ENCODE results near the gene DHX30.

GRCh38 chr3:47890126-47890827 is 87.3 kb downstream of the DHX30 start:
- no peak for TF ChIP-seq EP300 (IDR thresholded peaks at IDR 0.05)
- no peak for TF ChIP-seq POLR2AphosphoS5 (IDR thresholded peaks at IDR 0.05)
- TF ChIP-seq POLR2A (IDR thresholded peaks at IDR 0.05): no peak
- TF ChIP-seq CTCF (IDR thresholded peaks at IDR 0.05): no peak
